Panc1 (cell line): Measurements from ENCODE around the gene SVOP.
"Not testable (repeated sequence)": the region's sequence is repeated elsewhere in the genome, so short reads cannot be mapped to it uniquely, and the experiment has no call there.

Experiments
- POLR2AphosphoS5 ChIP-seq: IDR thresholded peaks from 2 replicates; pipeline ENCODE4 v1.6.1; 2012; ENCODE audit warnings: mild to moderate bottlenecking, low read depth, low read length, moderate library complexity
- SIN3A ChIP-seq: IDR thresholded peaks from 2 replicates; pipeline ENCODE4 v1.6.1; 2012; ENCODE audit warnings: low read depth, mild to moderate bottlenecking, low read length, moderate library complexity, borderline replicate concordance; ENCODE audit not compliant: insufficient read depth
- TCF7L2 ChIP-seq: IDR thresholded peaks from 2 replicates; pipeline ENCODE4 v1.6.1; 2011; ENCODE audit warnings: mild to moderate bottlenecking, low read depth, low read length, inconsistent platforms
- TF ChIP-seq, protein P1 (sequence below): fragments of 450-650 bp; IDR thresholded peaks from 2 replicates; pipeline ENCODE4 v1.5.1; 2017; ENCODE audit warnings: mild to moderate bottlenecking
- TF ChIP-seq, protein P2 (sequence below), 2 experiments: IDR thresholded peaks; 2 replicates each; pipeline ENCODE4 v1.6.1; 2011 to 2012; ENCODE audit warnings: low read depth in 2 of 2, control low read depth in 1 of 2, low read length in 1 of 2, mild to moderate bottlenecking in 1 of 2, moderate library complexity in 1 of 2; ENCODE audit not compliant: insufficient read depth in 1 of 2

DNA sequence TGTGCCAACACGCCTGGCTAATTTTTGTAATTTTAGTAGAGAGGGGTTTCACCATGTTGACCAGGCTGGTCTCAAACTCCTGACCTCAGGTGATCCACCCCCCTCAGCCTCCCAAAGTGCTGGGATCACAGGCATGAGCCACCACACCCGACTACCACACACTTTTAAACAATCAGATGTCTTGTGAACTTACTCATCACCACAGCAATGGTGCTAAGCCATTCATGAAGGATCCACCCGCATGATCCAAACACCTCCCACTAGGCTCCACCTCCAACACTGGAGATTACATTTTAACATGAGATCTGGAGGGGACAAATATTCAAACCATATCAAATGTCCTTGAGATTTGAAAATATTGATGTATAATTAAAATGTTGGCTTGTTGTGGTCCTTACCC is 7.8 kb upstream of the SVOP start:
- TF ChIP-seq, protein P1, sequence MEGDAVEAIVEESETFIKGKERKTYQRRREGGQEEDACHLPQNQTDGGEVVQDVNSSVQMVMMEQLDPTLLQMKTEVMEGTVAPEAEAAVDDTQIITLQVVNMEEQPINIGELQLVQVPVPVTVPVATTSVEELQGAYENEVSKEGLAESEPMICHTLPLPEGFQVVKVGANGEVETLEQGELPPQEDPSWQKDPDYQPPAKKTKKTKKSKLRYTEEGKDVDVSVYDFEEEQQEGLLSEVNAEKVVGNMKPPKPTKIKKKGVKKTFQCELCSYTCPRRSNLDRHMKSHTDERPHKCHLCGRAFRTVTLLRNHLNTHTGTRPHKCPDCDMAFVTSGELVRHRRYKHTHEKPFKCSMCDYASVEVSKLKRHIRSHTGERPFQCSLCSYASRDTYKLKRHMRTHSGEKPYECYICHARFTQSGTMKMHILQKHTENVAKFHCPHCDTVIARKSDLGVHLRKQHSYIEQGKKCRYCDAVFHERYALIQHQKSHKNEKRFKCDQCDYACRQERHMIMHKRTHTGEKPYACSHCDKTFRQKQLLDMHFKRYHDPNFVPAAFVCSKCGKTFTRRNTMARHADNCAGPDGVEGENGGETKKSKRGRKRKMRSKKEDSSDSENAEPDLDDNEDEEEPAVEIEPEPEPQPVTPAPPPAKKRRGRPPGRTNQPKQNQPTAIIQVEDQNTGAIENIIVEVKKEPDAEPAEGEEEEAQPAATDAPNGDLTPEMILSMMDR: not testable (repeated sequence)
- TF ChIP-seq POLR2AphosphoS5, TCF7L2, SIN3A: not testable (repeated sequence)
- TF ChIP-seq, protein P2, sequence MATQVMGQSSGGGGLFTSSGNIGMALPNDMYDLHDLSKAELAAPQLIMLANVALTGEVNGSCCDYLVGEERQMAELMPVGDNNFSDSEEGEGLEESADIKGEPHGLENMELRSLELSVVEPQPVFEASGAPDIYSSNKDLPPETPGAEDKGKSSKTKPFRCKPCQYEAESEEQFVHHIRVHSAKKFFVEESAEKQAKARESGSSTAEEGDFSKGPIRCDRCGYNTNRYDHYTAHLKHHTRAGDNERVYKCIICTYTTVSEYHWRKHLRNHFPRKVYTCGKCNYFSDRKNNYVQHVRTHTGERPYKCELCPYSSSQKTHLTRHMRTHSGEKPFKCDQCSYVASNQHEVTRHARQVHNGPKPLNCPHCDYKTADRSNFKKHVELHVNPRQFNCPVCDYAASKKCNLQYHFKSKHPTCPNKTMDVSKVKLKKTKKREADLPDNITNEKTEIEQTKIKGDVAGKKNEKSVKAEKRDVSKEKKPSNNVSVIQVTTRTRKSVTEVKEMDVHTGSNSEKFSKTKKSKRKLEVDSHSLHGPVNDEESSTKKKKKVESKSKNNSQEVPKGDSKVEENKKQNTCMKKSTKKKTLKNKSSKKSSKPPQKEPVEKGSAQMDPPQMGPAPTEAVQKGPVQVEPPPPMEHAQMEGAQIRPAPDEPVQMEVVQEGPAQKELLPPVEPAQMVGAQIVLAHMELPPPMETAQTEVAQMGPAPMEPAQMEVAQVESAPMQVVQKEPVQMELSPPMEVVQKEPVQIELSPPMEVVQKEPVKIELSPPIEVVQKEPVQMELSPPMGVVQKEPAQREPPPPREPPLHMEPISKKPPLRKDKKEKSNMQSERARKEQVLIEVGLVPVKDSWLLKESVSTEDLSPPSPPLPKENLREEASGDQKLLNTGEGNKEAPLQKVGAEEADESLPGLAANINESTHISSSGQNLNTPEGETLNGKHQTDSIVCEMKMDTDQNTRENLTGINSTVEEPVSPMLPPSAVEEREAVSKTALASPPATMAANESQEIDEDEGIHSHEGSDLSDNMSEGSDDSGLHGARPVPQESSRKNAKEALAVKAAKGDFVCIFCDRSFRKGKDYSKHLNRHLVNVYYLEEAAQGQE (IDR thresholded peaks at IDR 0.05; ENCODE audit: insufficient read depth in 1 of 2, low read depth in 2 of 2, low read length in 1 of 2): not testable (repeated sequence)
